NCI-H524 treated with DMSO at 0.1 percent for 48 hours (cell line): ENCODE data around the gene RABL2A.
"Not testable (repeated sequence)": the region's sequence is repeated elsewhere in the genome, so short reads cannot be mapped to it uniquely, and the experiment has no call there.

ENCODE experiments used
- DNase-seq: peaks from one replicate; lab custom pipeline; 2025; lab: John Stamatoyannopoulos, UW

Gene RABL2A

DNA sequence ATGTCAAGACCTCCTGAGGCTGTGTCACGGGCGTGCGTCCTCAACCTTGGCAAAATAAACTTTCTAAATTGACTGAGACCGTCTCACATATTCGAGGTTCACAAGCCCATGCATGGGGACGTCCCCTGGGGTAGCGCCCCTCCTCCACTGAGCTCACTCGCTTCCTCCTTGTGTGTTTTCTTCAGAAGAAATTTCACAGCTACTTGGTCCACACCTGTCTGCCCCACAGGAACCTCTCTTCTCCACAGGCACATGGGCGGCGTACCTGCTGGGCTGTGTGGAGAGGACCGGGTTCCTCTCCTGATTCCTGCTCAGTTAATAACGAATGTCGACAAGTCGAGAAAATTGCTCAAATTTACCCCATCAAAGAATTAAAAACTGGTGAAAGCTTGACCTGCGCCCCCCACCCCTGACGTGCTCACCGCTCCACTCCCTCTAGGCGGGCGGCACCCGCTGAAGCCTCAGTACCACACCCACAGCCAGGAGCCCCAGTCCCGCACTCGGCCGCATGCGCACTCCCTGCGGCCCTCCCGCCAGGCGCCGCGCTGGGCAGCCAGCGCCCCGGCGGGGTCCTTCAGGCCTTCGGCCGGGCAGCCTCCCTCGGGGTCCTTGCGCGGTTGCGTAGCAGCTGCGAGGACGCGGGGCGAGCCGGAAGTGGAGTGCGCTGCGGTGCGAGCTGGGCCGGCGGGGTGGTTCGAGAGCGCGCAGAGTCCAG, at the start of gene RABL2A:
RABL2A (plus strand) TSS at position 651 of the 715 bp plus-strand sequence. CDS start 1,341 bp downstream, outside the sequence.
- DNase-seq = not testable (repeated sequence)

DNA sequence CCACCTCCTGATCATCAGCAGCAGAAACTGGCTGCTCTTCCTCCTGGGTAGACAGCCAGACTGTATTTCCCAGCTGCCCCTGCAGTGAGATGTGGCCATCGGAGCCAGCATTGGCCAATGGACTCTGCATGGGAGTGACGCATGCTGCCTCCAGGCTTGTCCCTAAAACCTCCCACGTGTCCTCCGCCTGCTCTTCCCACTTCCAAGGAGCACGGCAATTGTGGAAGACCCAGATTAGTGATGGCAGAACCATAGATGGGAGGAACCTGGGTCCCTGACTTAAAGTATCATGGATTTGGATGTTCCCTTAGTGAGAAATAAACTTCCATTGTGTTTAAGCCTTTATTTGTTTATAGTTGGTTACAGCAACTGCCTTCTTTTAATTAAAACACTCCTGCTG, 48.6 kb upstream of the RABL2A start:
- DNase-seq = not testable (repeated sequence)

DNA sequence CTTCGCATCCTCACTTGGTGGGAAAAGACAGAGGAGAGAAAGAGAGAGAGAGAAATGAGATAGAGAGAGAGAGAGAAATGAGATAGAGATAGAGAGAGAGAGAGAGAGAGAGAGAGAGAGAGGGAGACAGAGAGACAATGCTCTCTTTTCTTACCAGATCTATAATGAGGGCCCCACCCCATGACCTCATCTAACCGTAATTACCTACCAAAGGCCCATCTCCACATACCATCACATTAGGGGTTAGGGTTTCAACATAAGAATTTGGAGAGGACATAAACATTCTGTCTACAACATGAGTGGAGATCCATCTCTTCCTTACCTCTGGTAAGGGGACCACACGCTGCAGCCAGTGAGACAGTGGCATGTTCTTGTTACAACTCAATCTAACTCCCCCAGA, 44.6 kb upstream of the RABL2A start:
- not testable (repeated sequence) for DNase-seq

DNA sequence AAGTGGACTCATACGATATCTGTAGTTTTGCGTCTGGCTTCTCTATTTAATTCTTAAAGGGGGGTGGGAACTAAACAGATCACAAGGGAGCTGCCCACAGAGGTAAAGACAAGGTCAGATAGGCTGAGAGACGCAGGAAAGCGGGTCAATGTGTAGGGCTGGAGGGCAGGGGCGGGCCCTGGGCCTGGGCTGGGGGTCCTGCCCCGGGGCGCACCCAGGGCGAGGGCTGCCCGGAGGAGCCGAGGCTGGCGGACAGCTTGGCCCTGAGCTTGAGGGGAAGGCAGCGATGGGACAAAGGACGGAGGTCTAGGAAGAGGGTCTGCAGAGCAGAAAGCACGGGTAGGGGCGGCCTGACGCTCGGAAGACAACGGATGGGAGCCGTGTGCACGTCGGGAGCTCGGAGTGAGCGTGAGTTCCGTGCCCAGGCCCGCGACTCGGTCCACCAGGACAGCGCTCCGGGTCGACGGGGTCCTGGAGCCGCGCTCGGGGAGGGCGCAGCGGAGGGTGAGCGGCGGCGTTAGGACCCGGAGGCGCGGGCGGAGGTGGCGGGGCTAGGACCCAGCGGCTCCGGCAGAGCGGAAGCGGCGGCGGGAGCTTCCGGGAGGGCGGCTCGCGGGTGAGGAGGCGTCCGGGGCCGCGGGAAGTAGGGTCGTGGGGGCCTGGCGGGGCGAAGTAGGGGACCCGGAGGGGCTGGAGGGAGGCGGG, 43.4 kb upstream of the RABL2A start:
- not testable (repeated sequence) for DNase-seq

DNA sequence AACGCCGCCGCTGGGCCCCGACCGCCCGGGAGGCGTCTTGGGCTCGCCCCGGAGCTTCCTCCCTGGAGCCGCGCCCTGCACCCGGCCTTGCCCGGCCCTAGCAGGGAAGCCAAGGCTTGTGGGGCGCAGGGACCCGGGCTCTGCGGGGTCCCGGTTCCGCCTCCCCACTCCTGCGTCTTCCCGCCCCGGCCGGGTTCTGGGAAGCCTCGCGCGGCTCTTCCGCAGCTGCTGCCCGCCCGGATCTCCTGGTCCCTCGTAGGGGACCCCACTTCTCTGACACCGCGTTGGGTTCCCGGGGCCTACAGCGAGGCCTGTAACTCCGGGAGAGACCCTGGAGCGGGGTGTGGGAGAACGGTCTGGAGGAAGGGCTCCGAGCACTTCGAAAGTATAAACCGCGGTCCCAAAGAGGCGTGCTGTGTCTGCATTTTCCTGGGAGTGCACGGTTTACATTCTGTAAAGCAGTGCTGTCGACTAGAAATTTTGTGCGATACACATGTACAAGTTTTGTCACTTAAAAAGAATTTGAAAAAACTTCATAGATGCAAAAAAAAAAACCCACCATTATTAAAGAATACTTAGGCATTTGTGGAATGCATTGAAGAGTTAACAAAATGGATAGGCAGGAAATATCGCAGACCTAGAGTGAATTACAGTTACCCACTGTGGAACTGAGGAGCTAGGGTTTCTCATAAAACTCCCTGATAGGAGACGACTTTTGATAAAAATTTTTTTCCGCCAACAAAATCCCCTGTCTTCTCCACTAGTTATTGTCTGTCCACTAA, 42.6 kb upstream of the RABL2A start:
- DNase-seq = not testable (repeated sequence)

DNA sequence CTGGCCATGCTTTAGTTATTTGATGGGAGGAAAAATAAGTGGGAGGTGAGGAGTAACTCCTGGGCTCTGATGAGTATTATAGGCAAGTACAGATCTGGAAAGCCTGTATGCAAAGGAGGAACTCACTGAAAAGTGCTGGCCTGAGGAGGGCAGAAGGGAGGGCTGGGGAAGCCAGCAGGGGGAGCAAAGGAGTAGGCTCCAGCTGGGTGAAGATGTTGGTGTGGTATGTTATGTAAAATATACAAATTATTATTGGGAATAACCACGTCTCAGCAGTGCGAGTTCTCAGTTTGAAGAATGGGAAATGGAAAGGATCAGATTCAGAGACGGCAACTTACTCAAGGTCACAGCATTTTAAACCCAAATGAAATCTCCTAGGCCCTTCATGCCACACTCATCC, 39.9 kb upstream of the RABL2A start:
- DNase-seq = not testable (repeated sequence)

DNA sequence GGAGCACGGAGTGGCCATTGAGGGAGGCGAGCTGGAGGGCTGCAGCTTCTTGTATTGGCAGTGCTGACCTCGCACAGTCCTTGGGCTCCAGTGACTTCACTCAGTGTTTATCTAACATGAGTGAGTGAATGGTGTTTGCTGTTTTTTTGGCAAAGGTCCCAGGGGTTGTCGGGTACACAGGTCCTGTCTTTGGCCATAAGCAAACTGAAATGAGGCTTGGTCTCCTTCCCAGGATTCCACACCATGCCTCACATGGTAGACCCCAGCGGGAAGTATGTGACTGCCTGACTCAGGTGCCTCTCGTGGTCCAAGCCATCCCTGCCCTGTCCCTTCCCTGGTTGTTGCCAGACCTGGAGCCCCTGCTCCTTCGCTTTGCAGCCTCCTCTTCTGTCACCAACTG, 37.5 kb upstream of the RABL2A start:
- DNase-seq = not testable (repeated sequence)

DNA sequence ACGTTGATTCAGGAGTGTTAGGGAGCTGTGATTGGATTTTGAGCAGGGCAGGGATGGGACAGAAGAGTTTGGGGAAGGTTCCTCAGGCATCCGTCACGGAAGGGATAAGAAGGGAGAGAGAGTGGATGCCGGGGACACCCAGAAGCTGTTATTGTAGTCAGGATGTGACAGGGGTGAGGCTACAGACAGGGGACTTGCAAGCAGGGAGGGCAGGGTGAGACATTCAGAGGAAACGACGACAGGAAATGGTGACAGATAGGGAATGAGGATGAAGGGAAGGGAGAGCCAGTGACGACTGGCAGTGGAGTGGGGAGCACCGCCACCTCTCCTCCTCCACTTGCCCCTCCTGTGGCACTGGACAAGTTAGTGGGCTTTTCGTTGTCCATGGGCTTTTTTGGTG, 35.1 kb upstream of the RABL2A start:
- DNase-seq = not testable (repeated sequence)

DNA sequence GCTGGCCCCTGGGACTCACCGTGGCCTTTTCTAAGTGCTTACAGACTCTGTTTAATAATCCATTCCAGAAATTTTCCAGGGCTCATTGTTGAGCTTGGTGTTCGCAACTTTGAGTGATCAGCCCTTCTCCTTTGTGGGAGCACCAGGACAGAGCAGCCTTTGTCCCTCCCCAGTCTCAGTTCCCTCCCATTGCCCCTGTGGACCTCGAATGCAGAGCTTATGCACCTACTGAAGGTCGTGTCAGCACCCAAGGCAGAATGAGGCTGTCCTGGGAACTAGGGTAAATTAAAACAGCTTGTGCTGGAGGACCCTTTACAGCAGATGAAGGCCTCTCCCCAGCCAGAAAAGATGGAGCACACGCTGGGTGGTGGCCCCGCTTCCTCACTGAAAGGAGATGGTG, 33.8 kb upstream of the RABL2A start:
- not testable (repeated sequence) for DNase-seq

DNA sequence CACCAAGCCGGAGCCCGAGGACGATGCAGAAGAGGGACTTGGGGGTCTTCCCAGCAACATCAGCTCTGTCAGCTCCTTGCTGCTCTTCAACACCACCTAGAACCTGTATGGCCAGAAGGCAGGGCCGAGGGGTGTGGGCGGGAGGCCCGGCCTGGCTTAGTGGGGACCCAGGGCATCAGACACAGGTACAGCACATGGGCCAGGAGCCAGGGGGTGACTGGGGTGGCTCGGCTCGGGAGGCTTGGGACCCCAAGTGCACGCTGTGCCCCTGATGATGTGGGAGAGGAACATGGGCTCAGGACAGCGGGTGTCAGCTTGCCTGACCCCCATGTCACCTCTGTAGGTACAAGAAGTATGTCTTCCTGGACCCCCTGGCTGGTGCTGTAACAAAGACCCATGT, 31.3 kb upstream of the RABL2A start:
- not testable (repeated sequence) for DNase-seq

DNA sequence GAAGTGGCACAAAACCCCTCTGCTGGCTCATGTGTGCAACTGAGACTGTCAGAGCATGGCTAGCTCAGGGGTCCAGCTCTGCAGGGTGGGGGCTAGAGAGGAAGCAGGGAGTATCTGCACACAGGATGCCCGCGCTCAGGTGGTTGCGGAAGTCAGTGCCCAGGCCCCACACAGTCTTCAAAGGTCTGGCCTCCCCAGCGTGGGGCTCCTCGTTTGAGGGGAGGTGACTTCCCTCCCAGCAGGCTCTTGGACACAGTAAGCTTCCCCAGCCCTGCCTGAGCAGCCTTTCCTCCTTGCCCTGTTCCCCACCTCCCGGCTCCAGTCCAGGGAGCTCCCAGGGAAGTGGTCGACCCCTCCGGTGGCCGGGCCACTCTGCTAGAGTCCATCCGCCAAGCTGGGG, 29.9 kb upstream of the RABL2A start:
- DNase-seq = not testable (repeated sequence)

DNA sequence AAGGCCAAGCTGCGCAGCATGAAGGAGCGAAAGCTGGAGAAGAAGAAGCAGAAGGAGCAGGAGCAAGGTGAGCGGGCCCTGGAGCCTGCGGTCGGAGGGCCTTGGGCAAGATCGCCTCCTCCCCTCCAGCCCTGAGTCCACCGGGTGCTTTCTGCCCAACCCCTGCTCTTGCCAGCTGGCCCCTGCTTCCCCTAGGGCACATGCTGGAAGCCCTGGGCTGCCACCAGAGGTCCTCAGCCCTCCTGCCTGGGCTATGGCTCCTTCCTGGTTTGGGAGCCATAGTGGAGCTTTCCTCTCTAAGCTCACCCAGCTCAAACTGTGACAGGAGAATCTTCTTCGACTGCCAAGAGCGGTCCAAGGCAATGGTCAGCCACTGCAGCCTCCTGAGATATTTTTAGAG, 29.5 kb upstream of the RABL2A start:
- not testable (repeated sequence) for DNase-seq

DNA sequence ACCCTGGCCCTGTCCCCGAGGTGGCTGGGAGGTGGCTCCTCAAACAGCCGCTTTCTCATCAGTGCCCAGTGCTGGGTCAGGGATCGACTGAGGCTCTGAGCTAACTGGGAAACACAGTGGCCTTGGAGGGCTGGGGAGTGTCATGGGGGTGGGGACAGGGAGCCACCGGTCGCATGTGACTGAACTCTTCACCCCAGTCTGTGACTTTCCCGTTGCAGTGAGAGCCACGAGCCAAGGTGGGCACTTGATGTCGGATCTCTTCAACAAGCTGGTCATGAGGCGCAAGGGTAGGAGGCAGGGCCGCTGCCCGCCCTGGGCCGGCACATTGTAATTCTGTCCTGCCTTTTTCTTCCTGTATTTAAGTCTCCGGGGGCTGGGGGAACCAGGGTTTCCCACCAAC, 28.9 kb upstream of the RABL2A start:
- not testable (repeated sequence) for DNase-seq

DNA sequence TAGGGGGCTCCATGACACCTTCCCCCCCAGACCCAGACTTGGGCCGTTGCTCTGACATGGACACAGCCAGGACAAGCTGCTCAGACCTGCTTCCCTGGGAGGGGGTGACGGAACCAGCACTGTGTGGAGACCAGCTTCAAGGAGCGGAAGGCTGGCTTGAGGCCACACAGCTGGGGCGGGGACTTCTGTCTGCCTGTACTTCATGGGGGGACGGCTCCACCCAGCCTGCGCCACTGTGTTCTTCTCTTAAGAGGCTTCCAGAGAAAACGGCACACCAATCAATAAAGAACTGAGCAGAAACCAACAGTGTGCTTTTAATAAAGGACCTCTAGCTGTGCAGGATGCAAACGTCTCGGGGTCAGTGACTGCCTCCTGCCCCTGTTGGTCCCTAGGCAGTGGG, 28.3 kb upstream of the RABL2A start:
- DNase-seq = not testable (repeated sequence)

DNA sequence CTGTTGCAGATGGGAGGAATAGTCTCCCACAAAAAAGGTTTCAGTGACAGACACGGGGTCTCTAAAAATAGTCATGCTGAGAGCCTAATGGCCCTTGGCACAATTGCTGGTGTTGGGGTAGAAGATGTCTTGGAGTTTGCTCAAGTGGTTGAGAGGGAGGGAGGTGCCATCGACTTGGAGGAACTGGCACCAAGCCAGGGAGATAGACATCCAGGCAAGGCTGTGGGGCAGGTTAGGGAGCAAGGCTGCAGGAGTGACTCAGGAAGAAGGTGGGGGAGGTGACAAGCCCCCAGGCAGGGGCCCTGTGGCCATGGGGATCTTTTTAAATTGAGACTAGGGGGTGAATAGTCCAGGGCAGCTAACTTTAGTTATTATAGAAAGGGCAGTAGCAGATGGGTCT, 27.9 kb upstream of the RABL2A start:
- not testable (repeated sequence) for DNase-seq

DNA sequence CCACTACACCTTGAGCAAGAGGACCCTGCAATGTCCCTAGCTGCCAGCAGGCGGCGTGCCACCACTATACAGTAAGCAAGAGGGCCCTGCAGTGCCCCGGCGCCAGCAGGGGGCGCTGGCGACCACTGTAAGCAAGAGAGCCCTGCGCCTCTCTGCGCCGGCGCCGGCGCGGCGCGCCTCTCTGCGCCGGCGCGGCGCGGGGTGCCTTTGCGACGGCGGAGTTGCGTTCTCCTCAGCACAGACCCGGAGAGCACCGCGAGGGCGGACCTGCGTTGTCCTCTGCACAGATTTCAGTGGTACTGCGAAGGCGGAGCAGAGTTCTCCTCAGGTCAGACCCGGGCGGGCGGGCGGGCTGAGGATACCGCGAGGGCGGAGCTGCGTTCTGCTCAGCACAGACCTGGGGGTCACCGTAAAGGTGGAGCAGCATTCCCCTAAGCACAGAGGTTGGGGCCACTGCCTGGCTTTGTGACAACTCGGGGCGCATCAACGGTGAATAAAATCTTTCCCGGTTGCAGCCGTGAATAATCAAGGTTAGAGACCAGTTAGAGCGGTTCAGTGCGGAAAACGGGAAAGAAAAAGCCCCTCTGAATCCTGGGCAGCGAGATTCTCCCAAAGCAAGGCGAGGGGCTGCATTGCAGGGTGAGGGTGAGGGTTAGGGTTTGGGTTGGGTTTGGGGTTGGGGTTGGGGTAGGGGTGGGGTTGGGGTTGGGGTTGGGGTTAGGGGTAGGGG, 24.9 kb upstream of the RABL2A start:
- DNase-seq = not testable (repeated sequence)

DNA sequence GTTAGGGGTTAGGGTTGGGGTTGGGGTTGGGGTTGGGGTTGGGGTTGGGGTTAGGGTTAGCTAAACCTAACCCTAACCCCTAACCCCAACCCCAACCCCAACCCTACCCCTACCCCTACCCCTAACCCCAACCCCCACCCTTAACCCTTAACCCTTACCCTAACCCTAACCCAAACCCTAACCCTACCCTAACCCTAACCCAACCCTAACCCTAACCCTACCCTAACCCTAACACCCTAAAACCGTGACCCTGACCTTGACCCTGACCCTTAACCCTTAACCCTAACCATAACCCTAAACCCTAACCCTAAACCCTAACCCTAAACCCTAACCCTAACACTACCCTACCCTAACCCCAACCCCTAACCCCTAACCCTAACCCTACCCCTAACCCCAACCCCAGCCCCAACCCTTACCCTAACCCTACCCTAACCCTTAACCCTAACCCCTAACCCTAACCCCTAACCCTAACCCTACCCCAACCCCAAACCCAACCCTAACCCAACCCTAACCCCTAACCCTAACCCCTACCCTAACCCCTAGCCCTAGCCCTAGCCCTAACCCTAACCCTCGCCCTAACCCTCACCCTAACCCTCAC, 24.1 kb upstream of the RABL2A start:
- DNase-seq = no peak

DNA sequence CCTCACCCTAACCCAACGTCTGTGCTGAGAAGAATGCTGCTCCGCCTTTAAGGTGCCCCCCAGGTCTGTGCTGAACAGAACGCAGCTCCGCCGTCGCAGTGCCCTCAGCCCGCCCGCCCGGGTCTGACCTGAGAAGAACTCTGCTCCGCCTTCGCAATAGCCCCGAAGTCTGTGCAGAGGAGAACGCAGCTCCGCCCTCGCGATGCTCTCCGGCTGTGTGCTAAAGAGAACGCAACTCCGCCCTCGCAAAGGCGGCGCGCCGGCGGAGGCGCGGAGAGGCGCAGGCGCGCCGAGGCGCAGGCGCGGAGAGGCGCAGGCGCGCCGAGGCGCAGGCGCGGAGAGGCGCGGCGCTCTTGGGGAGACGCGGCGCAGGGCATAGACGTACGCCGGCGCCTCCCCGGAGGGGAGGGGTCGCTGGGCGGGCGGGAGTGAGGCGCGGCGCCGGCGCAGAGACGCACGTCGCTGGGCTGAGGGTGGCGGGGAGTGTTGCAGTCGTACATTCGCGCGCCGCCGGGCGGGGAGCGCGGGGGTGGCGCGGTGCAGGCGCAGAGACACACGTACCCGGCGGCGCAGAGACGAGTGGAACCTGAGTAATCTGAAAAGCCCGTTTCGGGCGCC, 23.5 kb upstream of the RABL2A start:
- not testable (repeated sequence) for DNase-seq

DNA sequence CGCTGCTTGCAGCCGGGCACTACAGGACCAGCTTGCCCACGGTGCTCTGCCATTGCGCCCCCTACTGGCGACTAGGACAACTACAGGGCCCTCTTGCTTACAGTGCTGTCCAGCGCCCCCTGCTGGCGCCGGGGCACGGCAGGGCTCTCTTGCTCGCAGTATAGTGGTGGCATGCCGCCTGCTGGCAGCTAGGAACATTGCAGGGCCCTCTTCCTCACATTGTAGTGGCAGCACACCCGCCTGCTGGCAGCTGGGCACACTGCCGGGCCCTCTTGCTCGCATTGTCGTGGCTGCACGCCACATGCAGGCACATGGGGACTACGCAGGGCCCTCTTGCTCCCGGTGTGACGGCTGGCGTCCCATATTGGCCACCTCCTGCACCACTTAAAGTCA, 23.0 kb upstream of the RABL2A start:
- not testable (repeated sequence) for DNase-seq

DNA sequence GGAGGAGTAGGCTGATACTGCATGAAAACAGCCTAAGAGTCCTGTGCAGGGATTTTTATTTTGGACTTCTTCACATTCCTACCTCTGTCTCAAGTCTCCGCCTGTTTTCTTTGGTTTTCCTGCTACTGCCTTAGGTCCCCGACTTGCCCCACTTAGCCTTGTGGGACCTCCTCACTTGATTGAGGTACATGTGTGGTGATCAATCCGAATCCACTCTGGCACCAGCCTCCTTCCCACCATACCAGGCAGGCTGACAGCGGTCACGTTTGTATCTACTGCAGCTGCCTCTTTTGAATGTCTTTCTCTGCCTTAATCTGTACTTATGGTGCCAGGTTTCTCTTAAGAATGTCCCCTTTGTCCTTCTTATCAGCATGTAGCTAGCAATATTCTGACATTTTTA, 22.4 kb upstream of the RABL2A start:
- not testable (repeated sequence) for DNase-seq

DNA sequence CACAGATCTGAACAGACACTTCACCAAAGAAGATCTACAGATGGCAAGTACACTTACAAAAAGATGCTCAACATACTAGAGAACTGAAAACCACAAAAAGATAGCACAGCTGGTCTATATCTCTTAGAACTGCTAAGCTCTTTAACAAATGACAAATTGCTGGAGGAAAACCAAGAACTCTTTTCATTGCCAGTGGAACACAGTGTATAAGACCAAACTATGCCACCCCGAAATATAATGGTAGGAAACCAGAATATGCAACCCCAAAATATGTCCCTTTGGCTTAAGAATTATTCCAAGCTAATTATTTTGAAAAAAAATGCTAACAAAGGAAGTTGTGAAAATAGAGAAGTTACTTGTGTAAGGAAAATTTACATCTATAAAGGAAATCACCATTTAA, 21.0 kb upstream of the RABL2A start:
- not testable (repeated sequence) for DNase-seq
